HepG2 (cell line): ENCODE results near the gene DPT. TPM values are rescaled to one million over a fixed set of nuclear protein-coding genes. Genes with fewer than 3 reads are reported as not detected.

Source experiments
- CENPBD1 ChIP-seq: sonication (generic); formaldehyde crosslinking; IDR thresholded peaks from 2 replicates; pipeline ENCODE4 v1.8.0; 2022; ENCODE audit warnings: missing genetic modification reagents, low read depth, mild to moderate bottlenecking, borderline replicate concordance
- ELF3 ChIP-seq: IDR thresholded peaks from 2 replicates; pipeline ENCODE4 v1.6.1; 2016; ENCODE audit warnings: missing genetic modification reagents, missing compliant biosample characterization
- FOXK2 ChIP-seq: fragments of 450-650 bp; IDR thresholded peaks from 2 replicates; pipeline ENCODE4 v1.6.1; 2016
- GATAD1 ChIP-seq: IDR thresholded peaks from 2 replicates; pipeline ENCODE4 v1.6.1; 2016; ENCODE audit warnings: missing genetic modification reagents, missing compliant biosample characterization
- KLF9 ChIP-seq: IDR thresholded peaks from 2 replicates; pipeline ENCODE4 v1.6.1; 2016; ENCODE audit warnings: low read depth
- MAFF ChIP-seq: IDR thresholded peaks from 2 replicates; pipeline ENCODE4 v1.6.1; 2011; ENCODE audit warnings: low read depth, low read length, improper control_type of control experiment
- MAFK ChIP-seq, 2 experiments: IDR thresholded peaks in 1 of 2; conservative IDR thresholded peaks in 1 of 2; 2 replicates each; pipeline ENCODE4 v1.6.1; 2011; ENCODE audit warnings: improper control_type of control experiment in 2 of 2, low read length in 2 of 2
- MXD1 ChIP-seq: sonication (generic); formaldehyde crosslinking; IDR thresholded peaks from 2 replicates; pipeline ENCODE4 v1.4.0; 2020; ENCODE audit warnings: mild to moderate bottlenecking, missing genetic modification reagents
- MYNN ChIP-seq: sonication (generic); formaldehyde crosslinking; IDR thresholded peaks from 2 replicates; pipeline ENCODE4 v1.4.0; 2020; ENCODE audit warnings: mild to moderate bottlenecking, low read depth, missing genetic modification reagents
- NFIB ChIP-seq: sonication (generic); formaldehyde crosslinking; IDR thresholded peaks from 2 replicates; pipeline ENCODE4 v1.9.0; 2021; ENCODE audit warnings: missing genetic modification reagents, mild to moderate bottlenecking, borderline replicate concordance
- NRL ChIP-seq: sonication (generic); formaldehyde crosslinking; IDR thresholded peaks from 2 replicates; pipeline ENCODE4 v1.5.0; 2020; ENCODE audit warnings: missing genetic modification reagents, mild to moderate bottlenecking, moderate library complexity, borderline replicate concordance
- POGZ ChIP-seq: sonication (generic); formaldehyde crosslinking; IDR thresholded peaks from 2 replicates; pipeline ENCODE4 v1.4.0; 2020; ENCODE audit warnings: mild to moderate bottlenecking, missing genetic modification reagents
- RCOR2 ChIP-seq: IDR thresholded peaks from 2 replicates; pipeline ENCODE4 v1.6.1; 2016; ENCODE audit warnings: missing biosample characterization, missing genetic modification reagents
- RORA ChIP-seq: sonication (generic); formaldehyde crosslinking; IDR thresholded peaks from 2 replicates; pipeline ENCODE4 v1.5.0; 2020; ENCODE audit warnings: mild to moderate bottlenecking, missing genetic modification reagents, moderate library complexity
- TCF7L2 ChIP-seq: IDR thresholded peaks from 2 replicates; pipeline ENCODE4 v1.6.1; 2011; ENCODE audit warnings: mild to moderate bottlenecking, low read depth, low read length, moderate library complexity
- ZBTB14 ChIP-seq: sonication (generic); formaldehyde crosslinking; IDR thresholded peaks from 2 replicates; pipeline ENCODE4 v1.4.0; 2020; ENCODE audit warnings: missing genetic modification reagents
- ZBTB2 ChIP-seq: sonication (generic); formaldehyde crosslinking; IDR thresholded peaks from 2 replicates; pipeline ENCODE4 v1.8.0; 2022; ENCODE audit warnings: low read depth, missing genetic modification reagents
- ZFP36 ChIP-seq: fragments of 150-350 bp; IDR thresholded peaks from 2 replicates; pipeline ENCODE4 v1.6.1; 2018; ENCODE audit warnings: borderline replicate concordance, low read length, low read depth; ENCODE audit not compliant: partially characterized antibody
- ZNF253 ChIP-seq: sonication (generic); formaldehyde crosslinking; IDR thresholded peaks from 2 replicates; pipeline ENCODE4 v1.8.0; 2022; ENCODE audit warnings: mild to moderate bottlenecking, missing genetic modification reagents, borderline replicate concordance
- ZNF3 ChIP-seq: IDR thresholded peaks from 2 replicates; pipeline ENCODE4 v1.7.0; 2017; ENCODE audit warnings: inconsistent platforms
- ZNF441 ChIP-seq: sonication (generic); formaldehyde crosslinking; IDR thresholded peaks from 2 replicates; pipeline ENCODE4 v1.7.0; 2021; ENCODE audit warnings: missing genetic modification reagents, borderline replicate concordance
- ZNF598 ChIP-seq: sonication (generic); formaldehyde crosslinking; IDR thresholded peaks from 2 replicates; pipeline ENCODE4 v1.5.1; 2020; ENCODE audit warnings: mild to moderate bottlenecking, missing genetic modification reagents, borderline replicate concordance
- ZNF644 ChIP-seq: IDR thresholded peaks from 2 replicates; pipeline ENCODE4 v1.6.1; 2016; ENCODE audit warnings: low read depth
- ZNF687 ChIP-seq: sonication (generic); formaldehyde crosslinking; IDR thresholded peaks from 2 replicates; pipeline ENCODE4 v1.5.1; 2020; ENCODE audit warnings: mild to moderate bottlenecking, missing genetic modification reagents, moderate library complexity
- polyA plus RNA-seq, 8 experiments: library from polyadenylated mRNA; depleted of rRNA in 3 of 8; stranded (reverse) in 7 of 8; unstranded in 1 of 8; fragments of >200 nt; fragmentation: Illumina TruSeq in 4 of 8; extraction: Trizol in 4 of 8; gene quantifications; 2 replicates each; pipeline versions ENCODE4 v1.2.1 to v1.2.3, GENCODE V29; 2011 to 2016; ENCODE audit warnings: low read depth in 4 of 8, missing spikeins in 1 of 8, mixed read lengths in 1 of 8; ENCODE audit not compliant: insufficient read depth in 1 of 8
- total RNA-seq, 5 experiments: library from RNA; depleted of rRNA; stranded (reverse); fragments of >200 nt; fragmentation: Illumina TruSeq; extraction: Trizol; gene quantifications; 2 replicates each; pipeline ENCODE4 v1.2.3, GENCODE V29; 2016; ENCODE audit warnings: low read depth in 1 of 5

The DPT gene
- total and polyA plus RNA-seq, 2 of the 13 experiments (the other 11 are each of a cell fraction or from before 2014, with no cell fraction given), result 0.04 TPM; not detected in 1

- TF ChIP-seq ZNF687 (CRISPR knock-in tag) (no peak), ZFP36 (no peak), NFIB (CRISPR knock-in tag) (no peak), RCOR2 (0 out of 2 replicates have a peak, but pooled peaks have one; percentile 43), RORA (no peak), ZNF253 (CRISPR knock-in tag) (no peak), MAFK (conservative IDR thresholded peaks at IDR 0.05 in 1 of 2, IDR thresholded peaks at IDR 0.05 in 1 of 2; ENCODE audit: low read length in 2 of 2) (no peak), KLF9 (no peak), ZBTB2 (no peak), GATAD1 (CRISPR knock-in tag) (no peak), POGZ (CRISPR knock-in tag) (peak; percentile 56; the same call in 1 of the 2 replicates), MXD1 (no peak), ZNF3 (CRISPR knock-in tag) (no peak), CENPBD1 (CRISPR knock-in tag) (no peak), ZNF598 (CRISPR knock-in tag) (no peak), FOXK2 (no peak), ZBTB14 (CRISPR knock-in tag) (no peak), ZNF441 (CRISPR knock-in tag) (no peak), TCF7L2 (no peak), ELF3 (CRISPR knock-in tag) (peak; percentile 71; the same call in 1 of the 2 replicates), MAFF (no peak), NRL (CRISPR knock-in tag) (no peak), MYNN (no peak), ZNF644 (CRISPR knock-in tag) (peak; percentile 74)
Observed at GRCh38 chr1:168664069-168664834, 64.8 kb downstream of the DPT start (continued).
